Activated gamma-delta T cell (primary cell): ENCODE measurements around the gene GLIS2.
"Not testable (repeated sequence)": the region's sequence is repeated elsewhere in the genome, so short reads cannot be mapped to it uniquely, and the experiment has no call there.

Experiments used
- DNase-seq: peaks from one replicate; lab custom pipeline; 2025; lab: John Stamatoyannopoulos, UW

The GLIS2 gene

DNA sequence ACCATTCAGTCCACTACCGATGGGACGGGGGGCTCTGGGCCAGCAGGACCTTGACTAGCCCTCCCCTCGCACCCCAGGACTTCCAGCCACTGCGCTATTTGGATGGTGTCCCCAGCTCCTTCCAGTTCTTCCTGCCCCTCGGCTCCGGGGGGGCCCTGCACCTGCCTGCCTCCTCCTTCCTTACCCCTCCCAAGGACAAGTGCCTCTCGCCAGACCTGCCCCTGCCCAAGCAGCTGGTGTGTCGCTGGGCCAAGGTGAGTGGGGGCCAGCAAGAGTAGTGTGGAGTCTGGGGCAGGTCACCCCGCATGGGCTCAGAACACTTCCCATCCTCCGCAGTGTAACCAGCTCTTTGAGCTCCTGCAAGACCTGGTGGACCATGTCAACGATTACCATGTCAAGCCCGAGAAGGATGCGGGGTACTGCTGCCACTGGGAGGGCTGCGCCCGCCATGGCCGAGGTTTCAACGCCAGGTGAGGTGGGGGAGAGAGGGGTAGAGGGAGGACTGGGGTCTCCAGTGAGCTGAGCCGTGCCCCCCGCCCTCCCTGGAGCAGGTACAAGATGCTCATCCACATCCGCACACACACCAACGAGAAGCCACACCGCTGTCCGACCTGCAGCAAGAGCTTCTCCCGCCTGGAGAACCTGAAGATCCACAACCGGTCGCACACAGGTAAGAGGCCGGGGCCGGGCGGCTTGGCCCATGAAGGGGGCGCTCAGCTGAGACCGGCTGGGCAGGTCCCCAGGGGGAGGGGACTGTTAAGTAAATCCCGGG, 19.0 kb downstream of the GLIS2 start:
- no peak for DNase-seq

DNA sequence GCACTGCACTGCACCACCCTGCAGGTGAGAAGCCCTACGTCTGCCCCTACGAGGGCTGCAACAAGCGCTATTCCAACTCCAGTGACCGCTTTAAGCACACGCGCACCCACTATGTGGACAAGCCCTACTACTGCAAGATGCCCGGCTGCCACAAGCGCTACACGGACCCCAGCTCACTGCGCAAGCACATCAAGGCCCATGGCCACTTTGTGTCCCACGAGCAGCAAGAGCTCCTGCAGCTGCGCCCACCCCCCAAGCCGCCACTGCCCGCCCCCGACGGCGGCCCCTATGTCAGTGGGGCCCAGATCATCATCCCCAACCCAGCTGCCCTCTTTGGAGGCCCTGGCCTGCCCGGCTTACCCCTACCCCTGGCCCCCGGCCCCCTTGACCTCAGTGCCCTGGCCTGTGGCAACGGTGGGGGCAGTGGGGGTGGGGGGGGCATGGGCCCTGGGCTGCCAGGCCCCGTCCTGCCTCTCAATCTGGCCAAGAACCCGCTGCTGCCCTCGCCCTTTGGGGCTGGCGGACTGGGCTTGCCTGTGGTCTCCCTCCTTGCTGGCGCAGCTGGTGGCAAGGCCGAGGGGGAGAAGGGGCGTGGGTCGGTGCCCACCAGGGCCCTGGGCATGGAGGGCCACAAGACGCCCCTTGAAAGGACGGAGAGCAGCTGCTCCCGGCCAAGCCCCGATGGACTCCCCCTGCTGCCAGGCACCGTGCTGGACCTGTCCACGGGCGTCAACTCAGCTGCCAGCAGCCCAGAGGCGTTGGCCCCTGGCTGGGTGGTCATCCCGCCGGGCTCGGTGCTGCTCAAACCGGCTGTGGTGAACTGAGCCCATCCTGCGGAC, 21.1 kb downstream of the GLIS2 start:
- DNase-seq = no peak

DNA sequence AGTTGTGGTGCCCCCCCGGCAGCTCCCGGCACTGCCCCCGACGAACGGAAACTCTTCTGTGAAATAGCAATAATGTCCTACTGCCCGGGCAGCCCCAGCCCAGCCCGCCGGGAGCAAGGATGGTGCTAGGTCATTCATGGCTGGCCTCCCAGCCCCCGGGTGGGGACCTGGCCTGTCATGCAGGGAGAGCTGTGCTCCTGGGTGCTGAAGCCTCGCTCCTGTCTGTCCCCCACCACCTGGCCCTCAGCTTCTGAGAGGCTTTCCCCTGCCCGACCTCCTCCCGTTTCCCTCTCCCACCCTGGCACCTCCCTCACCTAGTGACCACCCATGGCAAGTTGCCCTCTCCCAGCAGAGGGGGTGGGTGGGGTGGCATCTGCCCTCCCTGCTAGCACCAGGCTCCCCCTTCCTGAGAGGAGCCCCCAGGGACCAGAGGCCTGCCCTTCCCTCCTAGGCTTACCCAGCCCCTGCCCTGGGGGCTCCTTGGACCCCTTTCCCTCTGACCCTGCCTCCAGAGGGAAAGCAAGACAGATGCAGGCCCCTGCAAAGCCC, 21.7 kb downstream of the GLIS2 start:
- no peak for DNase-seq

DNA sequence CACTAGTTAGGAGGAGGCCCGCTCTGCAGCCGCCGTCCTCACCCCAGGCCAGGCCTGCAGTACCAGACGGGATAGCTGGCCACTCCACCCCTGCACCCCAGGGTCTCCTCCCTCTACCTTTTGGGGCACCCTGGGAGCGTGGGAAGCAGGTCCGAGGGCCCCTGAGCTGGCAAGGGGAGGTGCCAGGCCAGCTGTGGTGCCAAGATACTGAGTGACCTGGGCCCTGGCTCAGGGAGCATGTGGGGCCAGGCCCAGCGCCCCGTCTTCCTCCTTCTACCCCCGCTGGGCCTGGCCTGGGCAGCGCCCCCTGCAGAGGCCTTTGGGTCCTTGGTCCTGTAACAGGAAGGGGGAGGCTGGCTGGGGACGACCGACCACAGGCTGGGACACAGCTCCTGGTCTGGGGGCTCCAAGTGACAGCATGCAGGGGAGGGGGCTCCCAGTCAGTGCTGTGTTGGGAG, 22.3 kb downstream of the GLIS2 start:
- DNase-seq = no peak

DNA sequence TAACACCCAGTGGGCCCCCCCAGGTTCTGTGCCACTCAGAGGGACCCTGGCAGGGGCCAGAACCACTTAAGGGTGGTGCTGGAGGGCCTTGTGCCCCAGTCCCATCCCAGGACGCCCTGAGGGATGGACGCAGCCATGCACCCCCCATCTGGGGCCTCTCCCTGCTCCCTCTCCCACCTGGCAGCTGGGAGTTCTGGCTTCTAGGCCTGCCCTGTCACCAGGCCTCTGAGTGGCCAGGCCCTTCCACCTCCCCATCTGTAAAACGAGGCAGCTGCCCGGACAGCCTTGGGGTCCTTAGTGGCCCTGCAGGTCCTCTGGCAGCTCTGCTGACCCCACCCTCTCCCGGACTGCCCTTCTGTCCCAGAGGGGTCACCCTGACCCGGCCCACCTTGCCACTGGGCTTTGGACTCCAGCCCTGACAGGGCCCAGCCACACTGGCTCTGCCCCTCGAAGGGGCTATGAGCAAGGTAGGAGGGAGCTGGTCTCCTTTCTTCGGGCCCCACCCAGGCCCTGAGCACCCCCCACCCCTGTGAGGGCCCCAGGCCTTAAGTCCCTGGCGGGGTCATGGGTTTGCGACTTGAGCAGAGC, 22.9 kb downstream of the GLIS2 start:
- DNase-seq = no peak

DNA sequence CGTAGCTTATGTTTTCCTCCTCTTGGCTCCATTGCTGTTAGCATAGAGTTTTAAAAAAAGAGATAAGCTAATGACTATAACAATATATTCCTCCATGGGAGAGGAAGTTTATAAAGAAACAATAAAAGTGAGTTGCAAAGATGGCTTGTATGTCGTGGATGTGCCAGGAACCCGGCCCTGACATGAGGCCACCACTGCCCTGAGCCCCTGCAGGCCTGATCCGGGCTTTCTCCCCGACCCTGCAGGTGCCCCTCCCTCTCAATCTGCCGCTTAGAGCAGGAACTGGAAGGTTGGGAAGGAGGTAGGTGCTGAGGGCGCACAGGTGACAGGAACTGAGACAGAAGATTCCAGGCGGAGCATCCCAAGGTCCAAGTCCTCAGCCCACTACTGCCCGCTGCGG, 23.6 kb downstream of the GLIS2 start:
- no peak for DNase-seq

DNA sequence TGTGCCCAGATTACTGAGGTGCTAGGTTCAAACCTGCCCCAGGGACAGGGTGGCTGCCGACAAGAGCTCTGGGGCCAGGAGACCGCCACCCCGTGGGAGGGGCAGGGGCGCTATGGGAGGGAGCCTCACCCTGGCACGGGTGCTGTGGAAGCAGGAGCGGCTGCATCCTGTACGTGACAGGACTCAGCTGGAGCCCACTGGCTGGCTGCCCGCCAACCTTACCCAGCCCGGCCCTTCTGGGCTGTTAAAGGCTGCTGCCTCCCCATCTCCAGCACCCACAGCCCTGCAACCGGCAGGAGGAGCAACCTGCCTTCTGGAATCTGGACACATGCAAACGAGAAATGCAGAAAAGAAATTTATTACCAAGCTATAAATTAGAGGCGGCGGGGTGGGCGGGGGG, 24.0 kb downstream of the GLIS2 start:
- no peak for DNase-seq

DNA sequence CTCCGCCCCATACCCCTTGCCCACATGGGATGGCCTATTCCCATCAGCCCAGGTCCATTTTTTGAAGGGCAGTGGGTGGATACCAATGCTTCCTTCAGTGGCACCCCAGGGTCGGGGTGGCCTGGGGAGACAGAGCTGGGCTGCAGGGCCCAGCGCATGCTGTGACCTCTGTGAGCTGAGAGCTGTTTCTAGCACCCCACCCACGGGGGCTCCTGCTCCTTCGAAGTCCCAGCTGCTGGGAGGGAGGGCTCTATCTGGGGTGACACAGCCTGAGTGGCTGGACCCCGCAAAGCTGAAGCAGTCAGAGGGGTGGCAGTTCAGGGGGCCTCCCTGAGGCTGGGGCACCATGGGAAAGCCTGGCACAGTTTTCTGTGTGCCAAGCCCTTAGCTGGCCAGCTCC, 24.6 kb downstream of the GLIS2 start:
- no peak for DNase-seq

DNA sequence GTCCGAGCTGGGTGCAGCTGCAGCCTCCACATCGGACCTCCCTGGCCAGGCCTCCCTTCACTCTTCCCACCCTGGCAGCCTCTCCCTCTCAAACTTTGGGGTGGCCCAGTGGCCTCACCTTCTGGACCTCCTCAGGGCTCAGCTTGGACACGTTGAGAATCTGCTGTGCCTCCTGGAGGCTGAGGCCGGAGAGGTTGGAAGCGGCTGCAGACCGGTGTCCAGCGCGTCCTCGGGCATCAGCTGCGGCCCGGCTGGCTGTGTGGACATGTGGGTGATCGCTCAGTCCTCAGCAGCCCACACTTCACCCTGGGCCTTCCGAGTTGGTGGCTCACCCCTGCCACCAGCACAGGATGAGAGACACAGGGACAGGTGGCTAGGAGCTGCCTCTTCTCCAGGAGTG, 25.4 kb downstream of the GLIS2 start:
- DNase-seq = no peak

DNA sequence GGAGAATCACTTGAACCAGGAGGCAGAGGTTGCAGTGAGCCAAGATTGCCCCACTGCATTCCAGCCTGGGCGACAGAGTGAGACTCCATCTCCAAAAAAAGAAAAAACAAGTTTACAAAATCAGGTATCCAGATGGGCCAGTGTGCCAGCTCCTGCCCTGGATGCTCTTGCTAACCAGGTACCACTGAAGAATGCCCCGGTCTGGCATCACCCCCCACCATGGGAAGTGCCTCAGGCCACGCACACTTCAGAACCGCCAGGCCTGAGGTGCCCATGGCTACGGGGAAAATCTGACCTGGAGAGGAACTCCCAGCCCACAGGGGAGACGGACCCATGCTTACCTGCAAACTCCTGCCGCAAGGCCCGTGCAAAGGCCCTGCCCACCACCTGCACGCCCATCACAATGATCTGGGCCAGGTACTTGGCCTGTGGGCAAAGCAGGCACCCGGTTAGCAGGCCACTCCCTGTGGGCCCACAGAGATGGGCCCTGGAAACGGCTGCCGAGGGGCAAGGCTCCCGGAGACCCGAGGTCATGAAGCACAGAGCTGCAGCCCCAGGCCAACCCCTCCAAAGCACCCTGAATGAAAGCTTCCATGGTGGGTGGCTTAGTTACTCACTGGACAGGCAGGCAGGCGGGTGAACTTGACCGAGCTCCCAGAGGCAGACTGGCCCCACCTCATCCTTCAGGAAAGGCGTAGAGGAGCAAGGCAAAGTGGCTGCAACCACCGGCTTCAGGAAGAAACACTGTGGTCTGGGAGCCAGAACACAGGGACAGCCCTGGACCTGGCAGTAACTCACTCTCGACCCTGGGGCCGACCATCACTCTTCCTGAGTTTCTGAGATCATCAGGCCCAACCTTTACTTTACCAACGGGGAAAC, 27.2 kb downstream of the GLIS2 start:
- DNase-seq = no peak

DNA sequence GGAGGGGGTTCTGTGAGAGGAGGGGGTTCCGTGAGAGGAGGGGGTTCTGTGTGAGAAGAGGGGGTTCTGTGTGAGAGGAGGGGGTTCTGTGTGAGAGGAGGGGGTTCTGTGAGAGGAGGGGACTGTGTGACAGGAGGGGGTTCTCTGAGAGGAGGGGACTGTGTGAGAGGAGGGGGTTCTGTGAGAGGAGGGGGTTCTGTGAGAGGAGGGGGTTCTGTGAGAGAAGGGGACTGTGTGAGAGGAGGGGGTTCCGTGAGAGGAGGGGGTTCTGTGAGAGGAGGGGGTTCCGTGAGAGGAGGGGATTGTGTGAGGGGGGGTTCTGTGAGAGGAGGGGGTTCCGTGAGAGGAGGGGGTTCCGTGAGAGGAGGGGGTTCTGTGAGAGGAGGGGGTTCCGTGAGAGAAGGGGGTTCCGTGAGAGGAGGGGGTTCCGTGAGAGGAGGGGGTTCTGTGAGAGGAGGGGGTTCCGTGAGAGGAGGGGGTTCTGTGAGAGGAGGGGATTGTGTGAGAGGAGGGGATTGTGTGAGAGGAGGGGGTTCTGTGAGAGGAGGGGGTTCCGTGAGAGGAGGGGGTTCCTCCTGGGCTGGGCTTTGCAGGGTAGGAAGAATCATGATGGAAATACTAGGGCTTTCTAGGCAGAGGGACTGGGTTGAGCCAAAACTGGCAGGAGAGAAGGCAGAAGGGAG, 28.6 kb downstream of the GLIS2 start:
- not testable (repeated sequence) for DNase-seq

DNA sequence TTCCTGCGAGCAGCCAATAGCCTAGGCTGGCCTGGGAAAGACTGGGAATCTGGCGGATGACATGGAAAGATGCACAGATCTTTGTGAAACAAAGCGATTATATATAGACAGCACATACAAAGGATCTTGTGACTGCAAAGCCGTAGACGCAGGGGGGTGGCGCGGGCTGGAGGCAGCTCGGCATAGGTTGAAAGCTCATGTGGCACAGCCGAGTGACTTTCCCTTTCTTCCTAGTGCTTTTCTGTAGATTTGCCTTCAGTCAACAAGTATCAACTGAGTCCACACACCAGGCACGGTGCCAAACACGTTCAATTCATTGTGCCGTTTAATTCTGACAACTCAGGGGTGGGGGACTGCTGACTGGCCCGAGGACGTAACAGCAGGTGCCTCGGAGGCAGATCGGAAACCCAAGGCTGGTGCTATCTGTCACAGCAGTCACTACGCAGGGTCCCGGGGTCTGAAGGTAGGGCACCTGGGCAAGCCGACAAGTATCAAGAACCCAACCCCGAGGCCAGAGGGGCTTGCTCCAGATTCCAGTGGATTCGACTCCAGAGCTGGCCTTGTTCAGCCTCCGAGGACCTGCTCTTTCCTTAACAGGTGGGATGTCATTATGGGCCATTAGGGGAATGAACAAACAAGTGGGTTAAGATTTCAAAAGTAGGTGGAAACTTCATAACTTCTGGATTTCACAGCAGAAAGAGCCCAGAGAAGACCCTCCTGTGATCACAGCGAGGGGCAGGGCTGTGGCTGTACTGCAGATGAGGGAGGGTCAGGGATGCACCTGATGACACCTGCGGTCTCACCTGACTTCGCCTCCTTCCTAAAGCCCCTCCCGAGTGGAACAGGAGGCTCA, 29.3 kb downstream of the GLIS2 start:
- no peak for DNase-seq

DNA sequence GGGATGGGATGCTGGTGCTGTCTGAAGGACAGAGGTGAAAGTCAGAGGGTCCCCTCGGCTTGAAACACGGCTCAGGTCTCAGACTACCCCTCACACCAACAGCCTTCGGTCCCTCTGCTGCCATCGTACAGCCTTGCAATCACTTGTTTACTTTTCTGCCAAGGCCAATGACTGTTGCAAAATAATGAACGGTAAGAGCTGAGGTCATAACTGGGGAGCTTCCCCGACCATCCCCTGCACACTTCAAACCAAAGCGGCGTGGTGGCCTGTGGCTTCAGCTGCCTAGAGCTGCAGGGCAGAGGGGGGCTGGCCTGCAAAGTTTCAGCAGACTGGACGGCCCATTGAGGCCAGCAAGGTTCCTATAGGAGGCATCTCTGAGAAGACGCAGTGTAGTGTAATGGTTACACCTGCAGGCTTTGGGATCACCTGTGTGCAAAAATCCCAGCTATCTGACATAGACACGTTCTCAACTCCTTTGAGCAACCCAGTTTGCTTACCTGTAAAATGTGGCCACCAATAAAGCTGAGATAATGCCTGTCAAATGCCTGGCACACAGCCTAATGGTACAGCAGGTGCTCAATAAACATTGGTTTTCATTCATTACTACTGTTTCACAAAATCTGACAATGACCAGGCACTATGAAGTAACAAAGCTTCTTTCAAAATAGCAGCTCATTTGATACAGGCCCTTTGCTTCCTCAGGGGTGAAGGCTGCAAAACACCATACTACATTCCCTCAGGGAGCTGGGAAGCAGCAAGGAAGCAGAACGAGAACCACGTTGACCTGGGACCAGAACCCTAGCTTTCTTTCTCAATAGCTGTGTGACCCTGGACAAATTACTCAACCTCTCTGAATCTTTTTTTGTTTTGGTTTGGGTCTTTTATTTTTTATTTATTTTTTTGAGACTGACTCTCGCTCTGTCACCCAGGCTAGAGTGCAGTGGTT, 30.2 kb downstream of the GLIS2 start:
- no peak for DNase-seq

DNA sequence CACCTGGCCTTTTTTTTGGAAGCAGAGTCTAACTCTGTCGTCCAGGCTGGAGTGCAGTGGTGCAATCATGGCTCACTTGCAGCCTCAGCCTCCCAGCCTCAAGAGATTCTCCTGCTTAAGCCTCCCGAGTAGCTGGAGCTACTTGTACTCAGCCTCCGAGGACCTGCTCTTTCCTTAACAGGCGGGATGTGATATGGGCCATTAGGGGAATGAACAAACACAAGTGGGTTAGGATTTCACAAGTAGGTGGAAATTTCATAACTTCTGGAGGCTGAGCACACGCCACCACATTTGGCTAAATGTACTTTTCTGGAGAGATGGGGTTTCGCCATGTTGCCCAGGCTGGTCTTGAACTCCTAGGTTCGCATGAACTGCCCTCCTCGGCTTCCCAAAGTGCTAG, 31.1 kb downstream of the GLIS2 start:
- no peak for DNase-seq

DNA sequence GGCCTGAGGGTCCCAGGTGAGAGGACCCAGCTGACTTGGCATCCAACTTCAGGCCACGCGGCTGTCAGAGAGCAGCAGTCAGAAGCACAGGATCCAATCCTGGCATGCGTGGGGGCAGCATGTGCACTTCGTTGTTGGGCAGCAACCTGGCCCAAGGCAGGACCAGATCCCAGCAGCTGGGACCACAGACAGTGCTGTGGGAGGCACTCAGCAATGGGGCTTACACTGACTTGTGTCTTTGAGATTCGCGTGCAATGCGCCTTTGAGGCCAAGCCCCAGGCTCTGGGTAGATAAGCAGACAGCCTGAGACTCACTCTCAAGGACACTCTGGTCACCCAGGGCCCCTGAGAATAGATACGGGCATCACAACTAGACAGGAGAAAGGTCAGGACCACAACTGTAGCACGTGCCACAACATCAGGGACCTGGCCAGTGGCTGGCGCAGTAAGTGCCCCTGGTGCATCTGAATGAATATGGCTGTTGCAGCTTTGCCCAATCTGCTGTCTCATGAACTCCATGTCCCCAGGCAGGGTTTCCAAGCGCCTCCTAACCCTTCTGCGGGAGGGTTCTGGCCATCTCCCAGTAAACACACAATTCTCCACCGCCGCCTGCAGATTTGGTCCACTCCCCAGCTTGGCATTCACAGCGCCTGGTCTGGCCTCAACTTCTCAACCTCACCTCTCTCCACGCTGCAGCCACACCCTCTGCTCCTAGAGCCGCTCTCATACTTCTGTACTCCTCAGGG, 32.1 kb downstream of the GLIS2 start:
- DNase-seq = no peak

DNA sequence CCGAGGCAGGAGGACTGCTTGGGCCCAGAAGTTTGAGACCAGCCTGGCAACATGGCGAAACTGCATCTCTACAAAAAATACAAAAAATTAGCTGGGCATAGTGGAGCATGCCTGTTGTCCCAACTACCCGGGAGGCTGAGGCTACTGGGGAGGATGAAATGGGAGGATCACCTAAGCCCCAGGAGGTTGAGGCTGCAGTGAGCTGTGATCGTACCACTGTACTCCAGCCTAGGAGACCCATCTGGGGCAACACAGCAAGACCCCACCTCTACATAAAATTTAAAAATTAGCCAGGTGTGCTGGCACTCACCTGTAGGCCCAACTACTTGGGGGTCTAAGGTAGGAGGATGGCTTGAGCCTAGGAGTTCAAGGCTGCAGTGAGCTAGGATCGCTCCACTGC, 33.5 kb downstream of the GLIS2 start:
- no peak for DNase-seq

DNA sequence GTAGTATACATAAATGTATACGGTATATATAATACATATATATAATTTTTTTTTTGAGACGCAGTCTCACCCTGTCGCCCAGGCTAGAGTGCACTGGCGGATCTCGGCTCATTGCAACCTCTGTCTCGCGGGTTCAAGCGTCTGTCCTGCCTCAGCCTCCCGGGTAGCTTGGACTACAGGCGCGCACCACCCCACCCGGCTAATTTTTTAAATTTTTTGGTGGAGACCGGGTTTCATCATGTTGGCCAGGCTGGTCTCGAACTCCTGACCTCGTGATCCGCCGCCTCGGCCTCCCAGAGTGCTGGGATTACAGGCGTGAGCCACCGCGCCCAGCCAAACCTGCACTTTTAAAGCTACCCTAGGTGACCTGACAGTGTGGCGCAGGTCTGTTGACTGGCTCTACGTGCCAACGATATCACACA, 34.5 kb downstream of the GLIS2 start:
- no peak for DNase-seq
